Upper lobe of left lung (tissue), 4 donors: ENCODE results near the gene ACP2.

Experiments
- EP300 ChIP-seq, 4 donors: sonication (generic); formaldehyde crosslinking; IDR thresholded peaks; one replicate each; pipeline ENCODE4 v1.5.1; 2017; ENCODE audit warnings: antibody characterized with exemption in 4 of 4, control low read depth in 2 of 4
- TF ChIP-seq, protein P1 (sequence below), 6 experiments: fragments of 450-650 bp in 4 of 6; fragments of 200-600 bp in 2 of 6; sonication (generic) in 2 of 6; IDR thresholded peaks; one replicate each; pipeline ENCODE4 v1.5.1; 2016 to 2019; ENCODE audit warnings: antibody characterized with exemption in 6 of 6

DNA sequence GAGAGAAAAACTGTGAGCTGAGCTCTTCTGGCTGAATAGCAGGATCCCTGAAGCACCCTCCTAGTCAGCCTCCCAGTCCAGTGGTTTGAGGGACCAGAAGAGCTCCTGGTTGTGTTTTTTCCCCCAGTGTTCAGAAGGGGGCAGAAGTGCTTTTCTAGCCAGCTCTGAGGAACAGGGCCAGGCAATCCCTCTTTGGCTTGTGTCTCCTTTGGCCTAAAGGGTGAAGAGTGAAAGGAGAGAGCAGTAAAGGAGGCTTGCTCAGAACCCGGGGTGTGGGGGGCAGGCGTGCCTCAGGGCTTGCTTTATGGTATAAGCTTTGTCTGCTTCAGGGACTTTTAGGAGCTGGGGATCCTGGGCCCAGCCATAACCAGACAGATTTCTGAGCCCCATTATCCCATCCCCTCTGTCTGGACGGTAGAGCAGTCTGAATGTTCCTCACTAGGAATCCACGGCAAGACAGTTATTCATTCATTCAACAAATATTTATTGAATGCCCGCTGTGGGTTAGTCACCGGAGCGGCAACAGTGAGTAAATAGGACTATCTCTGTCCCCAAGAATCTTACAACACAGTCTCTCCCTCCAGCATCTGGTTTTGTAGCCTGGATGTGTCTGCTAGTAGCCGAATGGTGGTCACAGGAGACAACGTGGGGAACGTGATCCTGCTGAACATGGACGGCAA lies 14.5 kb downstream of the ACP2 start:
- TF ChIP-seq, protein P1, sequence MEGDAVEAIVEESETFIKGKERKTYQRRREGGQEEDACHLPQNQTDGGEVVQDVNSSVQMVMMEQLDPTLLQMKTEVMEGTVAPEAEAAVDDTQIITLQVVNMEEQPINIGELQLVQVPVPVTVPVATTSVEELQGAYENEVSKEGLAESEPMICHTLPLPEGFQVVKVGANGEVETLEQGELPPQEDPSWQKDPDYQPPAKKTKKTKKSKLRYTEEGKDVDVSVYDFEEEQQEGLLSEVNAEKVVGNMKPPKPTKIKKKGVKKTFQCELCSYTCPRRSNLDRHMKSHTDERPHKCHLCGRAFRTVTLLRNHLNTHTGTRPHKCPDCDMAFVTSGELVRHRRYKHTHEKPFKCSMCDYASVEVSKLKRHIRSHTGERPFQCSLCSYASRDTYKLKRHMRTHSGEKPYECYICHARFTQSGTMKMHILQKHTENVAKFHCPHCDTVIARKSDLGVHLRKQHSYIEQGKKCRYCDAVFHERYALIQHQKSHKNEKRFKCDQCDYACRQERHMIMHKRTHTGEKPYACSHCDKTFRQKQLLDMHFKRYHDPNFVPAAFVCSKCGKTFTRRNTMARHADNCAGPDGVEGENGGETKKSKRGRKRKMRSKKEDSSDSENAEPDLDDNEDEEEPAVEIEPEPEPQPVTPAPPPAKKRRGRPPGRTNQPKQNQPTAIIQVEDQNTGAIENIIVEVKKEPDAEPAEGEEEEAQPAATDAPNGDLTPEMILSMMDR (IDR thresholded peaks at IDR 0.05): peak in 2 of 6 experiments; percentile 13 to 15
- no peak for TF ChIP-seq EP300 (IDR thresholded peaks at IDR 0.05)
